NCI-H1092 (cell line): Measurements from ENCODE around the gene FAT2.

Experiments used
- DNase-seq: peaks from one replicate; lab custom pipeline; 2025; lab: John Stamatoyannopoulos, UW

FAT2 gene

GRCh38 chr5:151555760-151556576, 35.2 kb downstream of the FAT2 start:
- no peak for DNase-seq

GRCh38 chr5:151553695-151554094, 37.4 kb downstream of the FAT2 start:
- no peak for DNase-seq

- no peak for DNase-seq
Observed at GRCh38 chr5:151553130-151553670, 37.9 kb downstream of the FAT2 start.

DNA sequence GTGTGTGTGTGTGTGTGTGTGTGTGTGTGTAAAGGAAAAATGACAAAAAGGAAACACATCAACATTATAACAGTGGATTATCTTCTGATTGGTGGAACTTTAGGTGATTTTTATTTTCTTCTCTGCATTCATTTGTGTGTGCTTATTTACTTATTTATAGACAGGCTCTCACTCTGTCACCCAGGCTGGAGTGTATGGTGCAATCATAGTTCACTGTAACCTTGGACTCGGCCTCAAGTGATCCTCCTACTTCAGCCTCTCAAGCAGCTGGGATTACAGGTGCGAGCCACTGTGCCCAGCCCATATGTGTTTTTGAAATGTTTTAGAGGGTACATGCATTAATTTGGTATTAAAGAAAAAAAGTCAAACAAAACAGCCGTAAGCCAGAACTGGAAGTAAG, 39.1 kb downstream of the FAT2 start:
- no peak for DNase-seq

DNA sequence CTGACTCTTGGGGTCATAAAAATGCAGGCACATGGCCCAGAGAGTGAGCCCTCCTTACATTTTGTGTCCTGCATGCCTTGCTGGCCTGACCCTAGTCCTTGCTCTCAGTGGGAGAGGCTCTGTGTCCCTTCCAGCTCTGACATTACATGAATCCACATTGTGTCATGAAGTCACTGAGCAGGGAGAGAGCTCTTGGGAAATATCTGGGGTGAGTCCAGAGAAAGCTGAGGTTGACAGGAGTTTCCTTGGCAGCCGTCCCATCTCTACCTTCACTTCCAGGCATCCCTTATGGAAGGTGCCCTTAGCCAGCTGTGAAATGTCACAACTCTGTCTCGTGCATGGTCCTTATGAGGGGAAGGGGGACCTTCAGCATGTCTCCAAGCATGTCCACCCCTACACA, 41.0 kb downstream of the FAT2 start:
- no peak for DNase-seq

- no peak for DNase-seq
Observed at GRCh38 chr5:151549713-151550112, 41.4 kb downstream of the FAT2 start.

DNA sequence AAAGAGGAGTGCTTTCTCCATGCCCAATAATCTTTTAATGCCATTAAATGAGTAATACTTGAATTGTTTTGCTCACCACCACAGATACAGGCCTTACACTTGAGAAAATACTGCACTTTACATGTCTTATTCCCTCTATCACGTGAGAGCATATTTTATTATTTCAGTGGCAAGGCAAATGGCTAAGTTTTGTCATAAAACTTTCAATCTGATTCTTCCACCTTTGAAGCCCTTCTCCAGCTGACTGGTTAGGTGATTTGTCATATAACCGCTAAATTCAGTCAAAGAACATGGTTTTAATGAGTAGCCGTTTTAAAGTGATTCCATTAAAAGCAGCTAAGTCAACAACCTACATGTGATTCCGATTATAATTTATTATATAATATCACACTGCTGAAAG, 43.8 kb downstream of the FAT2 start:
- no peak for DNase-seq

DNA sequence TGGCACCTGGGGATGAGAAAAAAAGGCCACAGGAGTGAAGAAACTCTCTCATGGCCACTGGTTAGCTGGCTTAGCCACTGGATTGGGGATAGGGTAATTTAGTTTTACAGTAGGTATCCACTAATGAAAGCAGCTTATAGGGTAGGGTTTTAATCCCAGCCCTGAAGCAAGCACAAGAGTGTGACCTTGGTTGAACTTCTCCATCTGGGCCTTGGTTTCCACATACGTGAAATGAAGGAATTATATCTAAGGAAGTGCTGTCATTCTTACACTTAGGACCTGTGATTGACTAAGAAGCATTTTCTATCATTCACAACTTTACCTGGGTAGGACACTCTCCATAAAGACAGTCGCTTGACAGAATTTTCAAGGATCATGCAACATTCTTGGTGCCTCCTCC, 49.6 kb downstream of the FAT2 start:
- DNase-seq, result no peak
